ENCODE measurements around the gene DHRS4. TPM values are rescaled to one million over a fixed set of nuclear protein-coding genes. Genes with fewer than 3 reads are reported as not detected.

The DHRS4 gene
- total and polyA plus RNA-seq, 2 of the 13 experiments (the other 11 are each of a cell fraction or from before 2014, with no cell fraction given), result 23.9 to 45.1 TPM

DNA sequence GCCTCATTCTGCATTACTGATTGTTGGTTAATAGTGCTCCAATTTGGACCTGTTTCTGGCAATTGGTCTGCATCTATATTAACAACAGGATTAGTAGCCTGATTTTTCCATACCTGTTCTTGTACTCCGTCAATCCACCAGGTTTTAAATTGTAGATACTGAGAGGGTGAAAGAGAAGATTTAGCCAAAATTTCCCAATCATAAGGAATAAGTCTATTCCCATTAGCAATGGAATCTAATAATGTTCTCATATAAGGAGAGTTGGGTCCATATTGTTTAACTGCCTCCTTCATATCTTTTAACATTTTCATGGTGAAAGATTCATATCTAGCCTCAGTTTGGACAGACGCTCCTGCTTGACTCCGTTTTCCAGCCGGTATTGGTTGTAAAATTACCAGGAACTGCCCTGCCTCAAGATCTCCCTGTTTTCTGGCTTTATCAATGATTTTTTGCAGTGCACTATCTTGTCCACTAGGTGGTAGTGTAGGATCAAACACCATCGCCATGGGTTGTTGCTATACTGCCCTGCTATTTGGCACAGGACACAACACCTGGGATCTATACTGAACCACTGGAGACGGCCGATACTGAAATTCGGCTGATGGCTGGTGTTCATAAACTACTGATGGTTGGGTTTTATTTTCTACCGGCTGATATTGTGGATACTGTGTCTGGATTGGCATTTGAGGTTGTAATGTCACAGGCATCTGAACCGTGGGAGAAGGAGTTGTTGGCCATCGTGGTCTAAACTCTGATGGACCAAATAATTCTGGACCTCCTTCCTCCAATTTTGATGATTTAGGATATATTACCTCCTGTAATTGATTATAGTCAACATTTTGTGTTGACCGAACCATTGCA, 60.3 kb downstream of the DHRS4 start (continued):
- TF ChIP-seq FUBP1 (CRISPR knock-in tag; IDR thresholded peaks at IDR 0.05; ENCODE audit: borderline replicate concordance) (no peak), ZNF713 (CRISPR knock-in tag; IDR thresholded peaks at IDR 0.05) (0 out of 2 replicates have a peak, but pooled peaks have one; percentile 35), ZGPAT (CRISPR knock-in tag; IDR thresholded peaks at IDR 0.05) (peak; percentile 60), ZSCAN9 (CRISPR knock-in tag; IDR thresholded peaks at IDR 0.05; ENCODE audit: borderline replicate concordance) (peak; percentile 73; the same call in 1 of the 2 replicates), MATR3 (CRISPR knock-in tag; IDR thresholded peaks at IDR 0.05) (no peak), ZNF772 (CRISPR knock-in tag; IDR thresholded peaks at IDR 0.05) (no peak; the same call in 1 of the 2 replicates), KLF9 (CRISPR knock-in tag; IDR thresholded peaks at IDR 0.05; ENCODE audit: low read depth) (peak; percentile 96), ZNF263 (CRISPR knock-in tag; IDR thresholded peaks at IDR 0.05) (no peak), ZNF564 (CRISPR knock-in tag; IDR thresholded peaks at IDR 0.05) (no peak), HOXA3 (CRISPR knock-in tag; IDR thresholded peaks at IDR 0.05) (peak; percentile 69), PAXIP1 (CRISPR knock-in tag; conservative IDR thresholded peaks at IDR 0.05) (0 out of 2 replicates have a peak, but pooled peaks have one; percentile 49), RARA (CRISPR knock-in tag; IDR thresholded peaks at IDR 0.05) (no peak), ZFAT (CRISPR knock-in tag; conservative IDR thresholded peaks at IDR 0.05) (no peak), ZC3H13 (CRISPR knock-in tag; IDR thresholded peaks at IDR 0.05) (0 out of 2 replicates have a peak, but pooled peaks have one; percentile 48), HCFC1 (IDR thresholded peaks at IDR 0.05; ENCODE audit: low read depth, low read length) (no peak), MIER2 (CRISPR knock-in tag; IDR thresholded peaks at IDR 0.05) (peak; percentile 85; the same call in 1 of the 2 replicates), ZNF543 (CRISPR knock-in tag; IDR thresholded peaks at IDR 0.05) (0 out of 2 replicates have a peak, but pooled peaks have one; percentile 42), ZNF629 (CRISPR knock-in tag; conservative IDR thresholded peaks at IDR 0.05) (0 out of 2 replicates have a peak, but pooled peaks have one; percentile 20), ZNF598 (CRISPR knock-in tag; IDR thresholded peaks at IDR 0.05; ENCODE audit: borderline replicate concordance) (no peak; the same call in 1 of the 2 replicates), GABPB1 (CRISPR knock-in tag; IDR thresholded peaks at IDR 0.05) (peak; percentile 23; the same call in 1 of the 2 replicates)
- TF ChIP-seq, protein P1, sequence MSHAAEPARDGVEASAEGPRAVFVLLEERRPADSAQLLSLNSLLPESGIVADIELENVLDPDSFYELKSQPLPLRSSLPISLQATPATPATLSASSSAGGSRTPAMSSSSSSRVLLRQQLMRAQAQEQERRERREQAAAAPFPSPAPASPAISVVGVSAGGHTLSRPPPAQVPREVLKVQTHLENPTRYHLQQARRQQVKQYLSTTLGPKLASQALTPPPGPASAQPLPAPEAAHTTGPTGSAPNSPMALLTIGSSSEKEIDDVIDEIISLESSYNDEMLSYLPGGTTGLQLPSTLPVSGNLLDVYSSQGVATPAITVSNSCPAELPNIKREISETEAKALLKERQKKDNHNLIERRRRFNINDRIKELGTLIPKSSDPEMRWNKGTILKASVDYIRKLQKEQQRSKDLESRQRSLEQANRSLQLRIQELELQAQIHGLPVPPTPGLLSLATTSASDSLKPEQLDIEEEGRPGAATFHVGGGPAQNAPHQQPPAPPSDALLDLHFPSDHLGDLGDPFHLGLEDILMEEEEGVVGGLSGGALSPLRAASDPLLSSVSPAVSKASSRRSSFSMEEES (CRISPR knock-in tag; IDR thresholded peaks at IDR 0.05), result peak; percentile 37; the same call in 1 of the 2 replicates
